AG04449 (cell line): ENCODE results near the gene DENND1A.

Experiments used
- CTCF ChIA-PET: fragments of 350-600 bp; formaldehyde crosslinking; extraction: SDS; loops from one replicate; lab custom pipeline; 2021; ENCODE audit warnings: antibody characterized with exemption; lab: Yijun Ruan, JAX
- POLR2A ChIA-PET: fragments of 400-600, 350-600 bp; formaldehyde crosslinking; extraction: SDS; loops from one replicate; lab custom pipeline; 2020; ENCODE audit warnings: antibody characterized with exemption, inconsistent platforms; lab: Yijun Ruan, JAX
- DNase-seq: peaks from one replicate; pipeline ENCODE4 v3.0.0-alpha.2; 2010; ENCODE audit warnings: low read depth, low spot score
- H3K4me3 ChIP-seq: 2 replicates; pipeline ENCODE4 v1.5.1; 2011; ENCODE audit warnings: low read depth, mild to moderate bottlenecking, control low read depth, low read length
- TF ChIP-seq, protein P1 (sequence below): IDR thresholded peaks from one replicate; pipeline ENCODE4 v1.5.1; 2011; ENCODE audit warnings: mild to moderate bottlenecking, moderate library complexity, low read length, control low read depth, inconsistent platforms; ENCODE audit not compliant: insufficient read depth; ENCODE audit errors: missing control alignments

Gene DENND1A

GRCh38 chr9:123348317-123348992 lies 581.5 kb downstream of the DENND1A start:
- H3K4me3 ChIP-seq = no peak overlapping the region
- TF ChIP-seq, protein P1, sequence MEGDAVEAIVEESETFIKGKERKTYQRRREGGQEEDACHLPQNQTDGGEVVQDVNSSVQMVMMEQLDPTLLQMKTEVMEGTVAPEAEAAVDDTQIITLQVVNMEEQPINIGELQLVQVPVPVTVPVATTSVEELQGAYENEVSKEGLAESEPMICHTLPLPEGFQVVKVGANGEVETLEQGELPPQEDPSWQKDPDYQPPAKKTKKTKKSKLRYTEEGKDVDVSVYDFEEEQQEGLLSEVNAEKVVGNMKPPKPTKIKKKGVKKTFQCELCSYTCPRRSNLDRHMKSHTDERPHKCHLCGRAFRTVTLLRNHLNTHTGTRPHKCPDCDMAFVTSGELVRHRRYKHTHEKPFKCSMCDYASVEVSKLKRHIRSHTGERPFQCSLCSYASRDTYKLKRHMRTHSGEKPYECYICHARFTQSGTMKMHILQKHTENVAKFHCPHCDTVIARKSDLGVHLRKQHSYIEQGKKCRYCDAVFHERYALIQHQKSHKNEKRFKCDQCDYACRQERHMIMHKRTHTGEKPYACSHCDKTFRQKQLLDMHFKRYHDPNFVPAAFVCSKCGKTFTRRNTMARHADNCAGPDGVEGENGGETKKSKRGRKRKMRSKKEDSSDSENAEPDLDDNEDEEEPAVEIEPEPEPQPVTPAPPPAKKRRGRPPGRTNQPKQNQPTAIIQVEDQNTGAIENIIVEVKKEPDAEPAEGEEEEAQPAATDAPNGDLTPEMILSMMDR = no peak
- ChIA-PET CTCF (interaction anchor here (0.8 to 10.5 kb wide), 16 partner anchors 8 to 357 kb away, joined by 3 to 288 read pairs (median 8); no protein-coding TSS in a partner anchor), POLR2A (no interaction called here)
- DNase-seq = no peak

DNA sequence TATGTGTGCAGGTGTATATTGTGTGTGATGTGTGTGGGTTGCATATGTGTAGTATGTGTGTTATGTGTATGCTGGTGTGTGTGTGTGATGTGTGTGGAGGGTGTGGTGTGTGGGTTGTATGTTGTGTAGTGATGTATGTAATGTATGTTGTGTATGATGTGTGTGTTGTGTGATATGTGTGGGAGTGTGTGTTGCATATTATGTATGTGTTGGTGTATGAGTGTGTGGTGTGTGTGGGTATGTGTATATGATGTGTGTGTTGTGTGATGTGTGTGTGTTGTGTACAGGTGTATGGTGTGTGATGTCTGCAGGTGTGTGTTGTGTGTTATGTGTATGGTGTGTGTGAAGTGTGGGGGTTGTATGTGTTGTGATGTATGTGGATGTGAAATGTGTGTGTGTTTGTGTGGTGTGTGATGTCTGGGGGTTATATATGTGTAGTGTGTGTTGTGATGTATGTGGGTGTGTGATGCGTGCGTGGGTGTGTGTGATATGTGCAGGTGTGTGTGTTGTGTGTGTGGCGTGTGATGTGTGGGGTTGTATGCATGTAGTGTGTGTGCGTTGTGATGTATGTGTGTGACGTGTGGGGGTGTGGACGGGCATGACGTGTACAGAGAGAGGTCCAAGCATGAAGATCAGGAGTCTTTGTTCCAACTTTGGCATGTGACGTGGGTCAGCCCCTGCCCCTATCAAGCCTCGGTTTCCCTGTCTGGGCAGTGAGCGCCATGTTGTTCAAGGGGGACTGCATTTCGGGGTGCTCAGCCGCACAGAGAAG lies 582.5 kb downstream of the DENND1A start:
- ChIA-PET POLR2A (no interaction called here), CTCF (interaction anchor here (1.1 to 10.5 kb wide), 7 partner anchors 9 to 268 kb away, joined by 3 to 288 read pairs (median 63); no protein-coding TSS in a partner anchor)
- H3K4me3 ChIP-seq = no peak overlapping the region
- TF ChIP-seq, protein P1 = no peak
- no peak for DNase-seq

DNA sequence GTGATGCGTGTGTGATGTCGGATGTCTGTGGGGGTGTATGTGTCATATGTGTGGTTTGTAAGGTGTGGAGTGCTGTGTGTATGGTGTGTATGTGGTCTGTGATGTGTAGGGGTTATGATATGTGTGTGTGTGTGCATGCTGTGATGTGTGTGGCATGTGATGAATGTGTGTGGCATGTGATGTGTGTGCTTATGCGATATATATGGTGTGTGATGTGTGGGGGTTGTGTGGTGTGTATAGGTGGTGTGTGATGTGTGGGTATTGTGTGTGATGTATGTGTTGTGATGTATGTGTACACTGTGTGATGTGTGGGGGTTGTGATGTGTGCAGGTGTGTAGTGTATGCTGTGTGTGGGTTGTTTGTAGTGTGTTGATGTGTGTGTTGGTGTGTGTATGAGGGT lies 583.1 kb downstream of the DENND1A start:
- DNase-seq = no peak
- H3K4me3 ChIP-seq = no peak overlapping the region
- TF ChIP-seq, protein P1 = no peak
- POLR2A ChIA-PET = no interaction called here
- CTCF ChIA-PET = no interaction called here

GRCh38 chr9:123346026-123346425 lies 583.9 kb downstream of the DENND1A start:
- H3K4me3 ChIP-seq = no peak overlapping the region
- no peak for DNase-seq
- CTCF ChIA-PET = interaction anchor here (1.3 to 4.3 kb wide), 3 partner anchors 9 to 264 kb away, joined by 4 to 35 read pairs (median 15); no protein-coding TSS in a partner anchor
- TF ChIP-seq, protein P1 = no peak
- POLR2A ChIA-PET = no interaction called here

- POLR2A ChIA-PET = no interaction called here
- CTCF ChIA-PET = interaction anchor here (1.3 to 4.3 kb wide), 3 partner anchors 9 to 264 kb away, joined by 4 to 35 read pairs (median 15); no protein-coding TSS in a partner anchor
- no peak for DNase-seq
- H3K4me3 ChIP-seq = no peak overlapping the region
- TF ChIP-seq, protein P1 = no peak
Measured at GRCh38 chr9:123345567-123345955, 584.4 kb downstream of the DENND1A start.
